HG02678 (cell line): ENCODE results near the gene MYLK.

Experiments used
- ATAC-seq: cut with Tn5 transposase; IDR thresholded peaks from one replicate; pipeline ENCODE4 v1.9.1; 2021; ENCODE audit warnings: mild to moderate bottlenecking, moderate library complexity; ENCODE audit not compliant: unreplicated experiment

Gene MYLK

GRCh38 chr3:123831420-123831819 lies 52.7 kb downstream of the MYLK start:
- no peak for ATAC-seq

DNA sequence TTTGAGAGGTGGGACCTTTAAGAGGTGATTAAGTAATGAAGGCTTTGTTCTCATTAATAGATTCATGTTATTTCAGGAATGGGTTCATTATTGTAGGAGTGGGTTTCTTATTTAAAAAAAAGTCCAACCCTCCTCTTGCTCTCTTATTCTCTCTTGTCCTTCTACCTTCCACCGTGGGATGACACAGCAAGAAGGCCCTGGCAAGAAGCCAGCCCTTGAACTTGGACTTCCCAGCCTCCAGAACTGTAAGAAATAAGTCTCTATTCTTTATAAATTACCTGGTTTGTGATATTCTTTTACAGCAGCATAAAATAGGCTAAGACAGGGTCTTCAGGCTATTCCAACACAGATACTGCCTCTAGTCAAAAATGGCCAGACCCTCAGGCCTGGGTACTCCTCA lies 62.2 kb downstream of the MYLK start:
- ATAC-seq, result no peak

- ATAC-seq, result no peak
These were observed 64.2 kb downstream of the MYLK start for GRCh38 chr3:123819949-123820348.

DNA sequence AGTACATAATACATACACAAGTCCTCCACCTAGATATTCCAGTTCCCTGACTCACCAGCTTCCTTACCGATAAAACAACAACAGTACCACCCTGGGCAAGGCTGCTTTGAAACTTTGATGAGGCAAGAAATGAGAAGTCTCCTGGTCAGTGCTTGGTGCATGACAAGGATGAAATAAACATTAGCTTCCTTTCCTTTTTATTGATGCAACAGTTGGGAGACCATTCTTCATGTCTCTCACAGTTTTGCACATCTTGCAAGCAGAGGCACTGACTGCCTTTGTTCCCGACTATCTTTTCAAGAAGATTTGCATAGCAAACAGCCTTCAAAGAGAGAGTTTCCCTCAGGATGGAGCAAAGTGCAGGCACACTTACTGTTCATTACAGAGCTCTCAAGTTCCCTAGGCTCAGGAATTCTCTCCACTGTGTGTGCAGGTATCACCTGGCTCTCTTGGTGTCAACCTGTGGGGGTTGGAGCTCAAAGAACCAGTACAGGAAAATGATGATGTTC lies 65.2 kb downstream of the MYLK start:
- no peak for ATAC-seq

DNA sequence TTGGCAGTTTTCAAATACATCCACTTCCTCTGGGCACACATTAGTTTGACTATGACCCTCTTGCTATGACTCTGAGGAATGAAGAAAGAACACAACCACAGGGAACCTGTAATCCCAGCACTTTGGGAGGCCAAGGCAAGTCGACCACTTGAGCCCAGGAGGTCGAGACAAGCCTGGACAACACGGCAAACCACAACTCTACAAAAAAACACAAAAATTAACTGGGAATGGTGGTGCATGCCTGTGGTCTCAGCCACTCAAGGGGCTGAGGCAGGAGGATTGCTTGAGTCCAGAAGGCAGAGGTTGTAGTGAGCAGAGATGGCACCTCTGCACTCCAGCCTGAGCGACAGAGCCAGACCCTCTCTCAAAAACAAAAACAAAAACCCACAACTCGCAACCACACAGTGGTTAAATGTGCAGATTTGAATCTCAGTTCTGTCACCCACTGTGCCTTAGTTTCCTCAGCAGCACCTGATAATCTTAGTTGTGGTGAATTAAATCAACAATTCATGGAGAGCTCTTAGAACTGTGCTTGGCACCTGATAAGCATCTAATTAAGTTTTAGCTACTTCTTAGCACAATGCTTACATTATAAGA lies 65.7 kb downstream of the MYLK start:
- ATAC-seq, result no peak

DNA sequence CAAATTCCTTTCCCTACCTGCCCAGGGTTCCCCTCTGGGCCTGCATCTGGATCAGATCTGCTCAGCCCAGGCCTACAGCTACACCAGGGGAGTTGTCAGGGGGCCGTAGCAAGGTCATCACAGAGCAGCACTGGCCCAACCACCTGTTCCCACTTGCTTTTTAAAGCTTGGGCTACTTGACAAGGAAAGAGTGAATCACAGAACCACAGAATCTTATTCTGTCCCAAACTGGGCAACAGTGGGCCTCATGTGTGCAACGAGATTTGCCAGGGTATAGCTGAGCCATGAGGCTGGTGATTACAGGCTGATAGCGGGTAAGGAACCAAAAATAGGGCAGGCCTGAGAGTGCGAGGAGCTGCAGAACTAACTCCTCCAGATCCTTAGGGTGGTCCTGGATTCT lies 66.7 kb downstream of the MYLK start:
- ATAC-seq, result no peak

- no peak for ATAC-seq
These were observed 67.4 kb downstream of the MYLK start for GRCh38 chr3:123816673-123817207.

DNA sequence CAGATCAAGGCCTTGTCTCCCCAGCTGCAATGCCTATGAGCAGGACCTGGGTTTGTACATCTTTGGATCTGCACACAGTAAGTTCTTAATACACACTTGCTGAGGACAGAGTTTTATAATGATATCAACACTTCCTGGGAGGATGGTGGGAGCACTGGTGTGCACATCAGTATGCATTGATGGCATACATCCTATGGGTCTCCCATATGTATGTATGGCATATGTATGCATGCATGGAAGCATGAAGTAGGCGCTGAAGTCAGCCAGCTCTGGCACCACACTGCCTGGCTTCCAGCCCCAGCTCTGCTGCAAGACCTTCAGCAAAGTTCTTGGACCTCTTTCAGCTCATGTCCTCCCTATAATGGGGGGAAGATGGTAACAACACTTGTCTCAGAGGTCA lies 68.2 kb downstream of the MYLK start:
- ATAC-seq, result no peak

GRCh38 chr3:123813876-123814275 lies 70.3 kb downstream of the MYLK start:
- ATAC-seq, result no peak

- no peak for ATAC-seq
These were observed 74.5 kb downstream of the MYLK start for GRCh38 chr3:123809597-123809996.

DNA sequence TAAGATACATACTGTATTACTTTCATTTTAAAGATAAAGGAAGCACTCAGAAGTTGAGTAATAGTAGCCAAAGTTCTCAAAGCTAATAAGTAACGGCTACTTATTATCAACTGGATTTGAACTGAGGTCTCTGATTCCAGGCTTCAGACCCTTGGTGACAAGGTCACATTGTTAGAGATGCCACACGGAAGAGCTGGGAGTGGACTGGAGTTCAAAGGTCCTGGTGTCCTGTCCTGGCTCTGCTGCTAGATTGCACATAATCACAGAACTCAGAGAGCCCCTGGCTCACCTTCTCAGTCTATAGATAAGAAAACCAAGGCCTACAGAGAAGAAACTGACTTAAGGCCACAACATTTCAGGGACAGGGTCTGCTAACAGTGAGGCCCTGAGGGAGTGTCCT lies 75.3 kb downstream of the MYLK start:
- ATAC-seq, result no peak

- no peak for ATAC-seq
These were observed 76.3 kb downstream of the MYLK start for GRCh38 chr3:123807820-123808219.

DNA sequence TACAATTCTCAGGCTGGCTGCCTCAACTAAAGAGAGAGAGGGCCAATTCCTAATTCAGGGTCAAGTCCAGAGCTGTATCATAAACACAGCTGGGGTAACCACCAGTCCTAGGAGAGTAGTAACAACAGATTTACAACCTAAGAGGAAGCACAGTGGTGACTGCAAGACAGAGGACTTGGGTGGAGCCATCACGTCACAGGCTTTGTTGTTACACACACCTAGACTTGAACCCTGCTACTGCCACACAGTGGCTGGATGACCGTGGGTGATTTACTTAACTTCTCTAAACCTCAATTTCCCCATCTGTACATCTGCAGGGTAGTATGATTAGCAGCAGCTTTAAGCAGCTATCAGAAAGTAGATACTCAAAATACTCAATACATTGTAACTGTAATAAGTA lies 78.6 kb downstream of the MYLK start:
- ATAC-seq, result no peak

GRCh38 chr3:123805101-123805500 lies 79.0 kb downstream of the MYLK start:
- no peak for ATAC-seq

DNA sequence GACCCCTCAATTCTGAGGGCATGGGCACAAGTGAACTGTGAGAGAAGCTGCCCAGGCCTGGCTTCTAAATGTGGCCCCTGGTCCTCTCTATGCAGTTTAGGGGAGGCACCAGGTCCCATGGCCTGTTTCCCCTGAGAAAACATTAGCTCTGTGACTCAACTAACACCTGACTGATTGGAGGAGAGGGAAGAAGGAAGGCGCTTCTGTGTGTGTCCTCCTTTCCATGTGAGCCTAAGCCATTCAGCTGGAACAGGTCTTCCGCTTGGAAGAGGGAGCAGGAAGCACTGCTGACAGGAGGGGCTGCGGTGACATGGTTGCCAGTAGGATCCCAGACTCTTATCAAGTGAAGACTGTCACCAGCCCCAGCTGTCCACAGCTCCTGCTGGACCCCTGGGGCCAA lies 79.5 kb downstream of the MYLK start:
- no peak for ATAC-seq

DNA sequence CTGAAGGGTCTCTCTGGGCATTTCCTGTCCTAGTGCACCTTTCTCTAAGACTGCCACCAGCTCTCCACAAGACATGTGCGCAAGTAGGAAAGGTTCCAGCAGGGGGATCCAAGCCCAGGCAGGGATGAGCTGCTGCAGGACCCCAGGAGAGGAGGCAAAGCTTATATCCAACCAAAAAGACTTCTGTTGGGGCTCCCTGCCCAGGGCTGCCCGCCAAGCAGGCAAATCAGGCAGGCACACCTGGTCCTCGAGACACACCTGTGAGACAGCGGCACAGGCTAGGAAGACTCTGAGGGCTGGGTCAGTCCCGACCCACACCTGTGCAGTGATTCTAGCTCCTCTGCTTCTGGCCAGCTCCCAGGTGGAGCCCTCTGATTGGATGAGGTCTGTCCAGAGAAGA lies 80.6 kb downstream of the MYLK start:
- no peak for ATAC-seq

DNA sequence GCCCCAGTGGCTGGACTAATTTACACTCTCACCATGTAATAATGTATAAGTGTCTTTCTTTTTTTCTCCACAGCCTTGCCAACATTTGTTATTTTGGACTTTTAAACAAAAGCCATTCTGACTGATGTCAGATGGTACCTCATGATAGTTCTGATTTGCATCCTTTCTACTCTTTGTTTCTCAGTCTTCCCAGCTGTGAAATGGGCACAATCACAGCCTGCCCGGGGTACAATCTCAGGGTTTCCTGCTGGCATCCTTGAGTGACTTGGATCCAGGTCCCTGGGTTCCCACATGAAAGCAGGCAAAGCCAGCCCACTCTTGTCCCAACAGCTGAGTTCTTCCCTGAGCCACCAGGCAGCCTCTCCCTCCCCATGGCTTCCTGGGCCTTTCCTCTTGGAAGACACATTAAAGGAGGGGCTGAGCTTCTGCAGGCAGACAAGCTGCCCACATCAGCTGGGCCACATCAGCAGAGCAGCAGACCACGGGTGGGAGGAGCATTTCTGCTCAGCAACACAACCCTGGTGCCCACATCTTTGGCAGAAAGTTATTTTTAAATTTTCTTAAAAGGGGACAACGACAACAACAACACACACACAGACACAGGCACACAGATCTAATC lies 82.0 kb downstream of the MYLK start:
- ATAC-seq, result no peak

- ATAC-seq, result no peak
These were observed 82.7 kb downstream of the MYLK start for GRCh38 chr3:123801474-123801873.

DNA sequence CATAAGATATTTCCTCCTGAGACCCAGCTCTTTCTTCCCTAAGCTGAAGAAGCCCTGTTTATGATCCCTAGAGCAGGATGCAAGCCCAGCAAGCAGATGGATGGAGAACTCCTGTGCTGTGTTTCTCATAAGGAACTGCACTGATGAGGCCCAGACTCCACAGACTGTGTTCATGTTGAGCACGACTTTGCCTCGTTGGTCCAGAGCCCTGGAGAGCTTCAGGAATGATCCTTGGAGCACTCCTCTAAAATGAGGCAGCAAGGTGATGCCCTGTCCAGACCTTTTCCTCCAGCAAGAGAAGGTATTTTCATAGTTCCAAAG lies 83.8 kb downstream of the MYLK start:
- ATAC-seq, result no peak

DNA sequence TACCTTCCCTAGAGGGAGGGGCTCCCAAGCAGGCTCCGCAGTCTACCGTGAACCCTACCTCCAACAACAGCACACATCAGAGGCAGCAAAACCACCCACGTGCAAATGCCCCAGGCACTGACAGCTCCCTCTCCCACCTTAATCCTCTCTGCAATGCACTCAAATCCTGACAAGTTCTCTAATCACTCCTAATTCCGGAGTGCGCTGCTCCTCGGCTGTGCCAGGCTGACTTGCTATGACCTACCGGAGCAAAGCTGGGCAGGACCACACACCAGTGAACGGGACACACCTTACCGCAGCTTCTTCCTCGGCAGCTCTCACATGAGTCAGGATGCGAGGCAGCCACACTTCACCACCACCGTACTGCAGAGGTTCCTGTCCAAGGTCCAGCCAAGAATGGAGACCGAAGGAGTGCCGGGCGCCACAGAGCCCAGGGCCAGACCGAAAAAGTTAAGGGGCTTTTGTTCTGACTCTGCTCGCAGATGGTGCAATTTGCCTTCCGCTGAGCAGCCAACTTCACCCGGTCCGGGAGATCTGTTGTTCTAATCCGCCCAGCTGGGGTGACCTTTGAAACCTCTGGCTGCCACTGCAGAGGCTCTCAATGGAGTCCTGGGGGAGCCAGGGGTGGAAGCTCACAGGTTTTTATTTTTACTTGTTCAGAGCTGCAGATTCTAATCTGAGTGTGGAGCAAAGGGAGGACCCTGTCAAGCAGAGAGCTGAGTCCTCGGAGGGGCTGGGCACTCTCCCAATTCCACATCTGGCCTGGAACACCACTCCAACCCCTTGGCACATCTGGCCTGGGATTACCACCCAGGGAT lies 84.4 kb downstream of the MYLK start:
- no peak for ATAC-seq

GRCh38 chr3:123798550-123798949 lies 85.6 kb downstream of the MYLK start:
- ATAC-seq, result no peak
